ENCODE data around the gene BMP6.
"Not testable (repeated sequence)": the region's sequence is repeated elsewhere in the genome, so short reads cannot be mapped to it uniquely, and the experiment has no call there.

Gene BMP6

DNA sequence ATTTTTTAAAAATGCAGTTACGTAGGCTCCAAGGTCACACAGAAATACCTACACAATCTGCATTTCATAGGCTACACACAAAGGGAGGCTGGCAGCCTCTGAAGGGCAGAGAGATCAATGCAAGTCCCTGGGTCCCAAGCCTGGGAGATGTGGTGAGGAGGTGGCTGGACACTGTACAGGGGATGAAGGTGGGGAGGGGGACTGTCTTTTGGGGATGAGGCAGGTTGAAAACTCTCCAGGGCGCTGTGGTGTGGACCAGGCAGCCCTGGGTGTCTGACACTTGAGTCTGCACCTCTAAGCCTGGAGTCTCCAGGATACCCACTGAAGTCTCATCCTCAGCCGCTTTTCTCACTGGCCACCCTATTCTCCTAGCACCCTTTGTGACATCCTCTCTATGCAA lies 160.2 kb downstream of the BMP6 start:
- DNase-seq (ENCODE audit: low read depth in 2 of 2): no peak

- DNase-seq (ENCODE audit: low read depth in 2 of 2): no peak
These were observed 161.5 kb downstream of the BMP6 start for GRCh38 chr6:7887278-7887991.

DNA sequence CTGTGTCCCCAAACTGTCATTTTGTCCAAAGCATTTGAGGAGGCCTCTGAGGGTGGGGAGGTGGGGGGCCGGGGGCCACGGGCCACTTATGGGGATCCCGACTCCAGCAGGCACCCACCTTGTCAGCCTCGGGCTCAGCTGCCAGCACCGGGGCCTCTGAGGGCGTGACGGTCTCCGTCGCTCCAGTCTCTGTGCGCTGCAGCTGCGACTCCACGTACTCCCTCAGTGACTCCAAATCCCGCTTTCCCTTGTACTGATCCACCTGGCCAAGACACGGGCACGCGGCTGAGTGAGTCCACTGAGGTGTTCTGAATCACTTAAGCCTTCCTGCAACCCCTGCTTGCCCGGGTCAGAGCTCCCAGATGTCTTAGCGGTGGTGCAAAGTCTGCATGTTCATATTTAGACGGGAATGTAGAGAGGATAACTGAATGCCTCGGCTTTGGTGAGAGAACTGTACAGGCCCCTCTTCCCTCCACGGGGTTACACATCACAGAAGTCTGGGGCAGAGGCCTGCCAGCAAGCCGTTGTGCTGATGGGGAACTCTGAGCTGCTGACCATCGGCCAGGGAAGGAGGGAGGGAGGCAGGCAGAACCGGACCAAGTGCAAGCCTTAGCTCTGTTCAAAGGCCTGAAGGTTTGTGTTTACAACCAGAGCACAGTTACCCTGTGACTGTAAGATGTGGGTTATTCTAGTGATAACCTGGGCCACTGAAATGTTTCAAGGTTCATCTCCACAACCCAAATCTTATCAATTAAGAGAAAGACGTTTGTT lies 162.9 kb downstream of the BMP6 start:
- DNase-seq (ENCODE audit: low read depth in 2 of 2): no peak

DNA sequence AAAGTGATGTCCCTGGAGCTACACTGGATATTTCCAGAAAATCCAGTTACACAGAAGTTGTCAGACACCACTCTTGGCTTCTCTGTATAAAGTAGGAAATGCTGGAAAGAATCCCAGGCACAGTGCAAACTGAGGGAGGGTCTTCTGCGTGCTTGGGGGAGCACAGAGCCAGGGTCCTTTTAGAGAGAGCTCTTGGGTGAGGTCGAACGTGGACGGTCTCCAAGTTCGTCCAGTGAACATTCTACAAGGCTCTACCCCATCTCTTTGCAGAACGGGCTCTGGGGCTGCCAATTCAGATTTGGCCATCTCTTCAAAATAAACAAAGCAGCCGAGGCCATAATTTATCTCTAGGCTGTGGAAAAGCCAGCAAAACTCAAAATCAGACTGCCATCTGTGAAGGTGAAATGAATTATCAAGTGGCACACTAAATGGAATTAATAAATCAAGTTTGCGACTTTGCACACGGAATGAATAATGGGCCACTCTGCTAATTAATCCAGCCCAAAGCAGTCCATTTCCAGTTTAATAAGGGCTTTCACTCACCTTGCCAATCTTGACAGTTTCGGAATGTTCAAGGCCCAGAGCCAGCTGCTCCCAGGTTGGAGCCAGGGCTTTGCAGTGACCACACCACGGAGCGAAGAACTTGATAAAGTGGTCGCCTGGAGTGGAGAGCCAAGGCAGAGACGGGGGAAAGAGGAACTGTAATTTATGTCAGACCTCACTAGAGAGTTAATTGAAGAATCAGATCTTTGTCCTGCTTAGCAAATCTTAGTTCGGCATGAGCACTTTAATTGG lies 165.4 kb downstream of the BMP6 start:
- no peak for DNase-seq (ENCODE audit: low read depth in 2 of 2)

- not testable (repeated sequence) for DNase-seq (ENCODE audit: low read depth in 2 of 2)
These were observed 166.5 kb downstream of the BMP6 start for GRCh38 chr6:7892367-7892766.

DNA sequence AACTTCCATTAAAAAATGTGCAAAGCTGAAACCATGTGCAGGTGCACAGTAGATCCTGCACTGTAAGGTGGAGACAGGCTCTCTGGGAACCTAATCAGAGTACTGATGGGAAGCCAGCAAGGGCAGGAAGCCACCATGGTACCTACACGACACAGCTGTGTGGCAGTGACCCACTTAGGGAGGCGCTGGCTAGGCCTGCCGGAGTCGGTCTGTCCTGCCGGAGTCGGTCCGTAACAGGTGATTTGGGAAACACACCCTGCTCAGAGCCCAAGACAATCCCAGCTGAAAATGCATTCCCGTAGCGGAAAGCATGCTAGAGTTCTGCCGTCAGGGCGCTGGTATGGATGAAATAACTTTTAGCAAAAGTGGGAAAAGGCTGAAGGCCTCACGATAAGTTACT lies 167.4 kb downstream of the BMP6 start:
- DNase-seq (ENCODE audit: low read depth in 2 of 2): no peak

GRCh38 chr6:7894262-7895124 lies 168.6 kb downstream of the BMP6 start:
- no peak for DNase-seq (ENCODE audit: low read depth in 2 of 2)

GRCh38 chr6:7895125-7895423 lies 169.2 kb downstream of the BMP6 start:
- no peak for DNase-seq (ENCODE audit: low read depth in 2 of 2)

- no peak for DNase-seq (ENCODE audit: low read depth in 2 of 2)
These were observed 170.6 kb downstream of the BMP6 start for GRCh38 chr6:7896465-7896987.

GRCh38 chr6:7897461-7898192 lies 171.7 kb downstream of the BMP6 start:
- no peak for DNase-seq (ENCODE audit: low read depth in 2 of 2)

GRCh38 chr6:7898193-7898586 lies 172.3 kb downstream of the BMP6 start:
- not testable (repeated sequence) for DNase-seq (ENCODE audit: low read depth in 2 of 2)

DNA sequence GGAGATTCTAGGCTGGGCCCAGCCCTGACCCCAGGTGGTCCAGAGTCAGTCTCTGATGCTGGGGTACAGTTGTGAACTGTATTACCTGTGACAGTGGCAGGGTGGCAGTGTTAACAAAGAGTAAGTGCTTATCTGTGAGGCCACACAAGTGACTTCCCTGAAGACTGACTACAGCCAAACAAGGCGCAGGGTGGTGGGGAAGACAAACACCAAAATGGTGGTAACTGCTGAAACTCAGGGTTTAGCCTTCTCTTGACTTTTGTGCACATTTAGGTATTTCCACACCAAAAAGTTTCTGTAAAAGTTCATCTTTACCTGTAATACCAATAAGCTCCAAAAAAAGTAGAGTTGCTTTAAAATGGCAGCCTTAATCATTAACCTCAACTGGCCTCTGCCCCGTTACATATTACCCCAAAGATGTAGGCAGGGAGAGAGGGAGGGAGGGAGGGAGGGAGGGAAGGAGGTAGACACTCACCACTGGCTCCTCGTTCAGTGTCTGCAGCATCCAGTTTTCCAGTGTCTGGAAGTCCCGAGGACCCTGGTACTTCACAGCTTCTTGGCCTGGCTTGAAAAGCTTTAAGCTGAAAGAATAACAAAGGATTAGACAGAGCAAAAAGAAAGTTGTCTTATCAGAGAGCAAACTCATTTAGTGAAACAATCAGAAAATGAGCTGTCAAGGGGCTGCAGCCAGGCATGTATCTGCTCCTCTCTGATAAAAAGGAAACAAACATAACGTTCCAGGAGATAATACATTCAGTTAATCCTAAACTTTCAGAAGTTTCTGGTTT lies 173.4 kb downstream of the BMP6 start:
- DNase-seq (ENCODE audit: low read depth in 2 of 2): no peak

- DNase-seq (ENCODE audit: low read depth in 2 of 2): no peak
These were observed 174.0 kb downstream of the BMP6 start for GRCh38 chr6:7899889-7900213.

GRCh38 chr6:7900621-7901020 lies 174.7 kb downstream of the BMP6 start:
- no peak for DNase-seq (ENCODE audit: low read depth in 2 of 2)

- DNase-seq (ENCODE audit: low read depth in 2 of 2): no peak
These were observed 175.2 kb downstream of the BMP6 start for GRCh38 chr6:7901056-7901455.

DNA sequence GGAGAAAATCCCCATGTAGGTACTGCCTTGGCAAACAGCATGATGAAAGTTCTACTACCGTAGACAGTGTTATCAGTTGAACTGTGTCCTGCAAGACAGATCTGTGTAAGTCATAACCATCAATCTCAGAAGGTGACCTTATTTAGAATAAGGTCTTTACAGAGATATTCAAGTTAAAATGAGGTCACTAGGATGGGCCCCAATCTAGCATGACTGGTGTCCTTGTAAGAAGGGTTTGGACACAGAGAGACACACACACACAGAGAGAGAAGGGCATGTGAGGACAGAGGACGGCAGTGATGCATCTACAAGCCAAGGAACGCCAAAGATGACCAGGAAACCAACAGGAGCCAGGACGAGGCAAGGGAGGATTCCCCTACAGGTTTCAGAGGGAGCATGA lies 175.9 kb downstream of the BMP6 start:
- no peak for DNase-seq (ENCODE audit: low read depth in 2 of 2)

GRCh38 chr6:7902221-7902620 lies 176.3 kb downstream of the BMP6 start:
- no peak for DNase-seq (ENCODE audit: low read depth in 2 of 2)

DNA sequence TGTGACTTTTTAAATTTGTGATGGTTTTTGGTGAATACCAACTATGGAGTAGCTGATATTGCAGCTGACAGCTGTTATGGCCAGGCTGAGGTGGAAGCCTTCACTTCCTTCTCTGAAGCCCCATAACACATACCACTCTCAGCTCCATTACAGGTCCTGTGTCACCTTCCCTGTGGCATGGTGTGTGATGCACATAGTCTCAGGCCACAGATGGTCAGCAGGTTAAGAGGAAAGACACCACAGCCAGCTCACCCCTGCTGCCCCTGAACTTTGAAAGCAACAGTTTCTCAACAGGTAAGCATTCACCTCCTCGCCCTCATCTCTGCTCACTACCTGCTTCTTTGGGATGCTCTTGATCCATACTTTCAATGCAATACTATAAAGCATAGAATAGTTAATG lies 177.0 kb downstream of the BMP6 start:
- DNase-seq (ENCODE audit: low read depth in 2 of 2): no peak

GRCh38 chr6:7903673-7904072 lies 177.8 kb downstream of the BMP6 start:
- DNase-seq (ENCODE audit: low read depth in 2 of 2): no peak

DNA sequence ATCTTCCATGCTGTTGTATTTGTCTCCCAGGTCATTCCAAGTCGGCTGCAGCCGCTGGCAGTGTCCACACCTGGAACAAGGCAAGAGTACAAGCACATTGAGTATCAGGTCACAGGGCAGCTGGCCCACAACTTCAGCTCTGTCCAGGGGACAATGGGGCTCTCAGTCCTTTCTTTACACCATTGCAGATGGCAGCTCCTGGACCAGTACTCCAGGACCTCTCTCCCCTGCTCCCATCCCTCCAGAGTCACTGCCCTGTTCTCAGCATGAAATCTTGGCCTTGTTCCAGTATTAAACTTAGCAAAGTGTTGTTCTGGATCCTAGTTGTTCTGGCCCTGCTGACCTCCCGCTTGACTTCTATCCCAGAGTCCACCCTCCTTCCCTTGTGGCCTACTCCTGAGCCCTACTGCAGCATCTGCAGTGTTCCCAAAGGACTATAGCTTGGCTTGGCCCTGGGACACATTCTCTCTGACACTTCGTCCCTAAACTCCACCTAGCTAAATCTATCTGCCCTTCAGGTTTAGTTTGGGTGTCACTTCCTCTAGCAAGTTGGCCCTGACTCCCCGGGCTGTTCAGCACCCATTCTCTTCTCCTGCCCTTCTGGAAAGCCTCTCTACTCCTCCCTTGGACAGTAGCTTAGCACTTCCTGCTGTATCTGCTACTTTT lies 178.9 kb downstream of the BMP6 start:
- DNase-seq (ENCODE audit: low read depth in 2 of 2): no peak
